ENCODE results near the gene PRICKLE1. TPM values are rescaled to one million over a fixed set of nuclear protein-coding genes. Genes with fewer than 3 reads are reported as not detected.

The PRICKLE1 gene
- total and polyA plus RNA-seq, 9 of the 15 experiments (the other 6 are each of a cell fraction or from before 2014, with no cell fraction given), result 0.22 to 0.85 (median 0.31) TPM

- TF ChIP-seq SMAD4 (CRISPR knock-in tag; conservative IDR thresholded peaks at IDR 0.05) (no peak; the same call in 1 of the 2 replicates), BMI1 (IDR thresholded peaks at IDR 0.05; ENCODE audit: low read length) (no peak), BRCA1 (IDR thresholded peaks at IDR 0.05) (no peak), BRCA1 (CRISPR knock-in tag; IDR thresholded peaks at IDR 0.05) (no peak), CBFA2T2 (conservative IDR thresholded peaks at IDR 0.05) (peak; percentile 70), WHSC1 (IDR thresholded peaks at IDR 0.05; ENCODE audit: low read length) (no peak), CBX2 (IDR thresholded peaks at IDR 0.05; ENCODE audit: insufficient read depth, low read length, poor library complexity, severe bottlenecking) (no peak), MTF1 (CRISPR knock-in tag; IDR thresholded peaks at IDR 0.05; ENCODE audit: borderline replicate concordance) (no peak), ZC3H8 (IDR thresholded peaks at IDR 0.05) (no peak), FOXM1 (IDR thresholded peaks at IDR 0.05; ENCODE audit: low read depth) (peak; percentile 55), FOXM1 (CRISPR knock-in tag; IDR thresholded peaks at IDR 0.05; ENCODE audit: low read depth) (no peak), ZNF589 (CRISPR knock-in tag; IDR thresholded peaks at IDR 0.05; ENCODE audit: low read depth) (peak; percentile 53; the same call in 1 of the 2 replicates), CTBP1 (IDR thresholded peaks at IDR 0.05; ENCODE audit: borderline replicate concordance) (peak; percentile 67; the same call in 1 of the 2 replicates), HNRNPLL (IDR thresholded peaks at IDR 0.05; ENCODE audit: low read depth, low read length, poor library complexity, severe bottlenecking) (no peak), ZNF217 (CRISPR knock-in tag; IDR thresholded peaks at IDR 0.05) (no peak), VEZF1 (CRISPR knock-in tag; IDR thresholded peaks at IDR 0.05) (peak; percentile 61), PTBP1 (IDR thresholded peaks at IDR 0.05; ENCODE audit: low read depth, low read length) (no peak), NR0B1 (IDR thresholded peaks at IDR 0.05; ENCODE audit: partially characterized antibody) (no peak), NCOA1 (IDR thresholded peaks at IDR 0.05; ENCODE audit: low read depth) (peak; percentile 60; the same call in 1 of the 2 replicates), SUPT5H (IDR thresholded peaks at IDR 0.05) (0 out of 2 replicates have a peak, but pooled peaks have one; percentile 36), RBM25 (IDR thresholded peaks at IDR 0.05; ENCODE audit: low read depth, low read length, severe bottlenecking) (no peak), MAZ (CRISPR knock-in tag; conservative IDR thresholded peaks at IDR 0.05 in 1 of 2, IDR thresholded peaks at IDR 0.05 in 1 of 2) (0 out of 4 replicates have a peak, but pooled peaks of 1 of the 2 experiments have one; percentile 38), CBX8 (IDR thresholded peaks at IDR 0.05; ENCODE audit: borderline replicate concordance, extremely low read depth, low read depth, low read length, poor library complexity, severe bottlenecking) (no peak), NR2F6 (CRISPR knock-in tag; IDR thresholded peaks at IDR 0.05) (no peak), TFAP4 (CRISPR knock-in tag; IDR thresholded peaks at IDR 0.05; ENCODE audit: borderline replicate concordance) (no peak), PHTF2 (CRISPR knock-in tag; IDR thresholded peaks at IDR 0.05) (no peak), ZNF263 (CRISPR knock-in tag; IDR thresholded peaks at IDR 0.05; ENCODE audit: borderline replicate concordance) (no peak; the same call in 1 of the 2 replicates), CREM (IDR thresholded peaks at IDR 0.05; ENCODE audit: low read depth) (peak; percentile 51; the same call in 1 of the 2 replicates), BCL6 (CRISPR knock-in tag; IDR thresholded peaks at IDR 0.05) (no peak)
Observed at GRCh38 chr12:42442888-42443287, 146.7 kb downstream of the PRICKLE1 start (continued).
